ENCODE data around the gene TMEM38B. TPM values are rescaled to one million over a fixed set of nuclear protein-coding genes. Genes with fewer than 3 reads are reported as not detected.

Gene TMEM38B
- total and polyA plus RNA-seq, 8 donors, result 1.4 to 5.8 (median 4.7) TPM

DNA sequence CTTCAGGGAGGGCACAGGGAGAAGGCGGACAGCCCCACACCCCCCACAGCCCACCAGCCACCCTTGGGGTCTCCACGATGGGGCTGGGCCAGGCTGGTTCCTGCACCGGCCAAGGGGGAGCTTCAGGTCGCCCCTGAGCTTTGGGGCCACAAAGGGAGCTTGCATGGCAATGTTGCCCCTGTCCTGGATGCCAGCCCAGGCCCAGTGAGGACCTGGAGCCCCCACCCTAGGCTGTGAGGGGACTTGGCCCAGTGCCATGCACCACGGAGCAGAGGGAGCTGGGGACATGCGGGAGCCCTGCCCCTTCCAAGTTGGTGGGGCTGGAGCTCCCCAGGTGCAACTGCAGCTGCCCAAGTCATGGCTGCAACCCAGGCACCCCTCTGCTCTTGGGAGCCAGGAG, 18.4 kb downstream of the TMEM38B start:
- no peak overlapping the region for H3K4me3 ChIP-seq
- ATAC-seq, result no peak
- no peaks in the 10 kb centered on the region for H3K9me3 ChIP-seq
- H3K4me1 ChIP-seq, result no peaks in the 10 kb centered on the region
- TF ChIP-seq, protein P1, sequence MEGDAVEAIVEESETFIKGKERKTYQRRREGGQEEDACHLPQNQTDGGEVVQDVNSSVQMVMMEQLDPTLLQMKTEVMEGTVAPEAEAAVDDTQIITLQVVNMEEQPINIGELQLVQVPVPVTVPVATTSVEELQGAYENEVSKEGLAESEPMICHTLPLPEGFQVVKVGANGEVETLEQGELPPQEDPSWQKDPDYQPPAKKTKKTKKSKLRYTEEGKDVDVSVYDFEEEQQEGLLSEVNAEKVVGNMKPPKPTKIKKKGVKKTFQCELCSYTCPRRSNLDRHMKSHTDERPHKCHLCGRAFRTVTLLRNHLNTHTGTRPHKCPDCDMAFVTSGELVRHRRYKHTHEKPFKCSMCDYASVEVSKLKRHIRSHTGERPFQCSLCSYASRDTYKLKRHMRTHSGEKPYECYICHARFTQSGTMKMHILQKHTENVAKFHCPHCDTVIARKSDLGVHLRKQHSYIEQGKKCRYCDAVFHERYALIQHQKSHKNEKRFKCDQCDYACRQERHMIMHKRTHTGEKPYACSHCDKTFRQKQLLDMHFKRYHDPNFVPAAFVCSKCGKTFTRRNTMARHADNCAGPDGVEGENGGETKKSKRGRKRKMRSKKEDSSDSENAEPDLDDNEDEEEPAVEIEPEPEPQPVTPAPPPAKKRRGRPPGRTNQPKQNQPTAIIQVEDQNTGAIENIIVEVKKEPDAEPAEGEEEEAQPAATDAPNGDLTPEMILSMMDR (IDR thresholded peaks at IDR 0.05), result no peak
- no peak overlapping the region for H3K27ac ChIP-seq
- intact Hi-C loops (cut with DNase I), result loop anchor here in 2 of 3 donors (10.0 kb wide), 1 partner anchor 98 kb away; no protein-coding TSS in a partner anchor
- H3K27me3 ChIP-seq, result no peaks in the 10 kb centered on the region
- DNase-seq, result peak in 2 of 6 donors; percentile 47 to 75
- 86% methylated on average over 6 of the region's 6 CpGs for WGBS, 2 donors
- no peaks in the 10 kb centered on the region for H3K36me3 ChIP-seq
- no peak for FAIRE-seq

GRCh38 chr9:105713260-105714019, 19.1 kb downstream of the TMEM38B start:
- Histone ChIP-seq H3K9me3 (no peaks in the 10 kb centered on the region), H3K4me1 (no peaks in the 10 kb centered on the region), H3K36me3 (no peaks in the 10 kb centered on the region), H3K4me3 (no peak overlapping the region), H3K27ac (no peak overlapping the region), H3K27me3 (no peaks in the 10 kb centered on the region)
- DNase-seq (peak in 1 of 6 donors; percentile 63), ATAC-seq (no peak), FAIRE-seq (no peak)
- TF ChIP-seq, protein P1 (IDR thresholded peaks at IDR 0.05), result no peak
- intact Hi-C loops (cut with DNase I), result loop anchor here in 2 of 3 donors (10.0 kb wide), 1 partner anchor 99 kb away; no protein-coding TSS in a partner anchor
- WGBS, 2 donors, result 94 to 96% methylated on average over 11 of the region's 11 CpGs

- 93 to 100% methylated on average over 2 of the region's 2 CpGs for WGBS, 2 donors
- TF ChIP-seq, protein P1 (IDR thresholded peaks at IDR 0.05), result no peak
Measured at GRCh38 chr9:105714020-105714331, 19.6 kb downstream of the TMEM38B start.

GRCh38 chr9:105716146-105716545, 21.8 kb downstream of the TMEM38B start:
- no peaks in the 10 kb centered on the region for H3K36me3 ChIP-seq
- H3K4me1 ChIP-seq, result no peaks in the 10 kb centered on the region
- no peak overlapping the region for H3K4me3 ChIP-seq
- no peak for FAIRE-seq
- TF ChIP-seq, protein P1 (IDR thresholded peaks at IDR 0.05), result no peak
- no peak for ATAC-seq
- no peak overlapping the region for H3K27ac ChIP-seq
- no peak for DNase-seq
- intact Hi-C loops (cut with DNase I), result loop anchor here in 2 of 3 donors (10.0 kb wide), 1 partner anchor 101 kb away; no protein-coding TSS in a partner anchor
- no peaks in the 10 kb centered on the region for H3K9me3 ChIP-seq
- 49 to 79% methylated on average over 1 of the region's 1 CpG for WGBS, 2 donors
- no peaks in the 10 kb centered on the region for H3K27me3 ChIP-seq

More at GRCh38 chr9:105714020-105714331, 19.6 kb downstream of the TMEM38B start:
- Histone ChIP-seq H3K27ac (no peak overlapping the region), H3K4me3 (no peak overlapping the region), H3K4me1 (no peaks in the 10 kb centered on the region), H3K36me3 (no peaks in the 10 kb centered on the region), H3K27me3 (no peaks in the 10 kb centered on the region), H3K9me3 (no peaks in the 10 kb centered on the region)
- ATAC-seq (no peak), DNase-seq (no peak), FAIRE-seq (no peak)
- intact Hi-C loops (cut with DNase I), result loop anchor here in 2 of 3 donors (10.0 kb wide), 1 partner anchor 99 kb away; no protein-coding TSS in a partner anchor

DNA sequence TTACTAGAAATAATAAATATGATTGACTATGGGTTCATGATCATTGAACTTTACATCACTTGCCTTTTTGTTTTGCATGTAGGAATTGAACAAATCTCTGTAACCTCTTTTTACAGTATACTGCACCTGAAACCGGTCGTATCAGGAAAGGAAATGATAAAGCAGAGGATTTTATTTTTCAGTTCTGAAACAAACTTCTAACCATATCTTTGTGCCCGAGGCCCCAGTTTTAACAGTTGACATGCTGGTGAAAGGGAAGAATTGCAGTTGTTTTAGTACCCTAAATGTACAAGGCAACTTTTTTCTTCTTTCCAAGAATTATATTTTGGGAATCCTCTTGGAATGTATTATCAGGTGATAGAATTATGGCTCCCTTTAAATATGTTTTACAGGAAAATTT, 27.8 kb downstream of the TMEM38B start:
- FAIRE-seq (no peak), ATAC-seq (no peak), DNase-seq (no peak)
- intact Hi-C loops (cut with DNase I), result no loop called here
- Histone ChIP-seq H3K4me1 (no peaks in the 10 kb centered on the region), H3K27me3 (no peaks in the 10 kb centered on the region), H3K27ac (no peak overlapping the region), H3K36me3 (no peaks in the 10 kb centered on the region), H3K9me3 (no peaks in the 10 kb centered on the region), H3K4me3 (no peak overlapping the region)
- 78 to 82% methylated on average over 3 of the region's 3 CpGs for WGBS, 2 donors
- TF ChIP-seq, protein P1 (IDR thresholded peaks at IDR 0.05), result no peak

All from pancreas (tissue), 10 donors.